HG02759 (cell line): ENCODE data around the gene LTBP2.

Experiments
- ATAC-seq: cut with Tn5 transposase; IDR thresholded peaks from one replicate; pipeline ENCODE4 v1.9.1; 2021; ENCODE audit warnings: mild to moderate bottlenecking, moderate library complexity; ENCODE audit not compliant: unreplicated experiment

The LTBP2 gene

DNA sequence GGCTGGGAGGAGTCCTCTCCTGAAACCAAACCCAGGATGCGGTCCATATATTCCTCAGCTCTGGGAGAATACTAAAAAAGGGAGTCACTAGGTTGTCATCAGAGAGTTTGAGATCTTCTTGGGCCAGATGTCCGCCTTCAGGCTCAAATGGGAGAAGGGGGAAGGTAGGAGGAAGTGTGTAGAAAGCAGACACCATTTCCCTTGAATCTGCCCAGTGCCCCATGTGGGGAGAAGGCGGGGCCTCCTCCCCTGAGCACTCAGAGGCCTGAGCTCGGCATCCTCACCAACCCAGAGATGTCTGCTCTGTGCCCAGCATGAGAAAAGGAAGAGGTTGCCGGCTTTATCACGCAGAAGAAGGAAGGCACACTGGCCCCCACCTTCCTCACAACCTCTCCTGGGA lies 37.3 kb downstream of the LTBP2 start:
- no peak for ATAC-seq

GRCh38 chr14:74574090-74574433 lies 38.0 kb downstream of the LTBP2 start:
- ATAC-seq: no peak

DNA sequence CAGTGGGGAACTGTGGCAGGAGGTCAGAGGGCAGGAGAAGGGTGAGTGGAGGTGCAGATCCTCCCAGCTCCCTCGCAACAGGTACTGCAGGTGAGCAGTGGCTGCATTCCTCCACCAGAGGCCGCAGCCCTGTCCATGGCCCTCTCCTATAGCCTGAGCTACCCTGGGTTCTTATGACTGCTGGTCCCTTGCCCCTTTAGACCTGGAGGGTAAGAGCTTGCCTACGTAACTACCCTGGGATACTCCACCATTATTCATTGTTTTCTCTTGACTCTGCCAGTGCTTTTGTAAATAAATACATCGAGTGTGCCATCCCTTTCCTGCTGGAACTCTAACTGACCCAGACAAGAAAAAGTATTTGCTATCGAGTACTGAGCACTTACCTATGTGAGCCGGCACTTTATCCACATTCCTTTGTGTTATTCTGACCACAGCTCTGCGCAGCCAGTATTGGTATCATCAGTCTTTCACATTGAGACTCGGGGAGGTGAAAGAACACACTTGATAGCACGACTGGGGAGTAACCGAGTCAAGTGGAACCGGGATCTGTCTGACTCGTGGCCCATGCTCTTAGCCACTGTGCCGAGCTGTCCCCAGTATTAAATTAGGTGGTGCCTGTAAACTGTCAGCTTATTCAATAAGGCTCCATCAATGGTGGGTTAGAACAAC lies 38.5 kb downstream of the LTBP2 start:
- no peak for ATAC-seq

DNA sequence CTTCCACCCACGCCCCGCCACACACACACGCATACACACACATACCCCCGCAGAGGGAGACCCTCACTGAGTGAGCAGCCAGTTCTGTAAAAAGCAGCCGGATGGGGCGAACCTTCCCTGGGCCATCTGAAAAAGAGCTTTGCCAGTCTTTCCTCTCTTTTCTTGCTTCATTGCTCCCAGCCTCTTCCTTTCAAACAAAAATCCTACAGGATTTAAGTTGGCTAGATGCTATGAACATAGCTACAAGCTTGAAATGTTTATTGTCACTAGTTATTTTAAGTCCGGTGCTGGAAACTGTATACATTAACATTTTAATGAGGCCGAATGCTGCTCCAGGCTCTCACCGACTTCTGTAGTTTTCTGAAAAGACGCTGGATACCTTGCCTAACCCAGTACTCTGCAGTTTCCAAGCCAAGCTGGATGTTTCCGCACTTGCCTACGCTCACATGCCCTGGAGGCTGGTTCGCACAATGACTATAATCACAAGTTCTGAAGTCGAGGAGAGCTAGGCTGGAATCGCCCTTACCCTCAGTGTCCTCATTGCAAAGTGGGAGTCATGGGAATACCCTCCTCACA lies 39.2 kb downstream of the LTBP2 start:
- ATAC-seq: no peak

DNA sequence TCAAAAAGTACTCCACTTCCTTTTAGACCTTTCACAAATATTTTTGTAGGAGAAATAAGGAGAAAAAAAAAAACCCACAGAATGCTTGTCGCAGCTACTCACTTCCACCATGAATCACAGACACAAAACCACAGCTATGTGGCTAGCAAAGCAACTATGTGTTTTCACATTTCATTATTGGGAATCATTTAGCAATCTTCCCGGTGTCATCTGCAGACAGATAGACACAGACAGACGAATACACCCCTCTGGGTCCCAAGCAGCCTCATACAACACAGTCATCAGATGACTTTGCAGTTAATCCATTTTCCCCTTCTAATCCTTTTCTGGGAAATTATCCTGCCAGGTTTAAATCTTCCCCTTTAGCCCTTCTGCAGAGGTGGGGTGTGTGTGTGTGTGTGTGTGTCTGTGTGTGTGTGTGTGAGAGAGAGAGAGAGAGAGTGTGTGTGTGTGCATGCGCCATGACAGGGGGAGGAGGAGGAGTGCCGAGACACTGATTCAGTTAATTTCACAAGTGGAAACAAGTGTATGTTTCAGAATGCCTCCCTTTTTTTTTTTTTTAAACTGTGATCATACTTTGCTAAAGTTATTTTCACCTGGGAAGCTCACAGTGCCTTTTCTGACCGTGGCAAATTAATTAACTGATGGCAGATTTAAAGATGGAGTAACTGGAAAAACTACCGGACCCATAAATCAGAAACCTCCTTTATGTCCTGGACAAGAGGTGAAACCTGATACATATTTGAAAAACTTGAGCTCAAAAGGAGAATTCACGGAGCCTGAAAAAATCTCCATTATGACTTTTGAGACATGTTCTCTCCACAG lies 39.9 kb downstream of the LTBP2 start:
- ATAC-seq: no peak

DNA sequence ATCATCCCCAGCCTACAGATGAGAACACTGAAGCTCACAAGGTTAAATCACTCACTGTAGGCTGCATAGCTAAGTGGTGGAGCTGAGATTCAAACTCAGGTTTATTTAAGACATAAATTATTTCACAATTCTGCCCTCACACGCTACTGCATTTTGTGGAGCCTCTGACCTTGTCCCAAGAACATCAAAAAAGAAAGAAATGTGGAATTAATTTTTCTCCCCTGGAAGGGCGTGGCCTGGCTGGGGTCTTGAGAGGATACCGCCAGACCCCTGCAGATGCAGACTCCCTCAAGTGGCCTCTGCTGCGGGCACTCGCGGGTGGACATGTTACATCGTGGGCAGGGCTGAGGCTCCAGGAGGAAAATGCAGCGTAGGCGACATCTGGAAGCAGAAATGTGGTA lies 40.6 kb downstream of the LTBP2 start:
- ATAC-seq: no peak

DNA sequence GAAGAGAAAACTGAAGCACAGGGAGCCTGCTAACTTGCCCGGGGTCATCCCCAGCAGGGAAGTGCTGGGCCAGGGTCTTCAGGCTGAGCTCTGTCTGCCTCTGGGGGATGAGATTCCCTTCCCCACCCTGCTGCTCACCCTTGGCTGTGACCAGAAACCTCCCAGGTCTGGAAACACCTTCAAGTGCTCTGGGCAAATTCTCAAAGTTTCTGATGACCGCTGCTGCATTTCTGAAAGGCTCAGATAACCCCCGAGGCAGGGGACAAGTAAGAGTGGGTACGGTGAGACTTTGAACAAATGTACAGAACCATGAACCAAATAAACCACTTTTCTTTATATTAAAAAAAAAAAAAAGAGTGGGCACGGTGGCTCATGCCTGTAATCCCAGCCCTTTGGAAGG lies 41.3 kb downstream of the LTBP2 start:
- ATAC-seq: no peak

DNA sequence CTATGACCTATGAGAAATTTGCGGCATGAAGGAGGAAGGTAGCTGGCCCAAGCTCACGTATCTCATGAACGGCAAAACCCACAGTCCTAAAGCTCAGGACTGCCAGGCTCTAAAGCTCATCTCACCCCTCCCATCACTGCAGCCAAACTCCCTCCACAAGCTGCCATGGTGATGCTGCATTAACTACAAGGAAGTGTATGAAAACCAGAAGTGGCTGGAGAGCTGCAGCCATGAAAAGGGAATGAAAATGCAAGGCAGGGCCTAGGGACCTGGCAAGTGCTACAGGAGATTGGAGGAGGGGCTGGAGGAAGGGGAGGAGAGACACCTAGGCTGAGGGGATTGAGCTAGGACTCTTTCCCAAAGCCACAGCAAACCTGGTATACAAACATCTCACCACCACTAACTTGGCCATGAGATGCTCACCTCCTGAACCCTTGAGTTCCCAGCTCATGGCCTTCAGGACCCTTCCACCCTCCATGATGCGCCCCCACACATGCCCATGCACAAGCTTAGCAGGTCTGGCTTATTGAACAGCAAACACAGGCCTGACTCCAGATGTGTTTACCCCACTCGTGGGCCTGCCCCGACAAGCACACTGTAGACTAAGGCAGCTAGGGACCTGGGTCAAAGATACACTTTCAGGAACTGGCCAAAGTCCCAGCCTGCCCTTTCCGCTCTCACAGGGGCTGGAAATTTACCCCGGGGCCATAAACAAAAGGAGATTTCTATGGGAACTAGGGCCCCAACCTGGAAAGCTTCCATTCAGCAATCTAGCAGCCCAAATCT lies 42.0 kb downstream of the LTBP2 start:
- ATAC-seq: no peak

DNA sequence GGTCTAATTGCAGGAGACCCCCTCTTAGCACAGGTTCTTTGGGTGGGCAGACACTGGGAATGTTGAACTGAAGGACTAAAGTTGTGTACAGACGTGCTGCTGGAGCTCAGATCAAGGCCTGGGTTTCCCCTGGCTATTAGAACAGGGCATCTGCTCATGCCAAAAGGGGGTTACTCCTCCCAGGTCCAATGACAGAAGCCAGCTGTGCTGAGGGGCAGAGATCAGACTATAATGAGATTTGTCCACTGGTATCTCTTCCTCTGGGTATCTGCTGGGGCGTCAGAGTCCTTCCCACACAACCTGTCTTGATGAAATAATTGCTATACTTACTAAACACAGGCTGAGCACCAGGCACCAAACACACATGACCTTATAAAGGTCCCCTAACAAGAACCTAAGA lies 42.6 kb downstream of the LTBP2 start:
- ATAC-seq: no peak

DNA sequence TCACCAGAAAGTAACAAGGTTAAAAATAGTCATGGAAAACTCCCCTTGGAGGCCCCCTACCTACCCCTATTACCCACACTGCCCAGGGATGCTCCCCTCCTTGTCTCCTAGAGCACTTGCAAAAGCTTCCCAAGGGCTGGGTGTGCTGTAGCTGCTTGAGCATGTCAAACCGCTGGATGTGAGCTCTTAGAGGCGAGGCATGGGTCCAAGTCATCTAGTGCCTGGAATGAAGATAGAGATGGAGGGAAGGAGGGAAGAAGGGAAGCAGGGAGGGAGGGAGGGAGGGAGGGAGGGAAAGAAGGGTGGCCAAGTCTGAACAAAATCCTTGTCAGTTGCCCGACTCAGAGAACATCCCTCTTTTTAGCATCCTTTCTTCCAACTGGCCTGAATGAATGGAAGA lies 43.1 kb downstream of the LTBP2 start:
- no peak for ATAC-seq

DNA sequence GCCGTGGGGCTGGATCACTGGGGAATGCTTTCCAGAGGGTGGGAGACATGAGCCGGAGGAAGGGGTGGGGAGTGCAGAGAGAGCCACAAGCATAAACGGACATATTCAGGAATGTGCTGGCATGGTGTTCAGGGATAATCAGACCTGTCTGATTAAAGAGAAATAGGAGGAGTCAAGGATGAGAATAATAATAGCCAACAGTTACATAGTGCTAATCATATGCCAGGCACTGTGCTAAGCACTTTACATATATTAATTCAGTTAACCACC lies 43.7 kb downstream of the LTBP2 start:
- ATAC-seq: no peak

- ATAC-seq: no peak
These were observed 44.2 kb downstream of the LTBP2 start for GRCh38 chr14:74567646-74568379.

- ATAC-seq: no peak
These were observed 44.8 kb downstream of the LTBP2 start for GRCh38 chr14:74567219-74567618.

- ATAC-seq: no peak
These were observed 45.6 kb downstream of the LTBP2 start for GRCh38 chr14:74566174-74567141.

DNA sequence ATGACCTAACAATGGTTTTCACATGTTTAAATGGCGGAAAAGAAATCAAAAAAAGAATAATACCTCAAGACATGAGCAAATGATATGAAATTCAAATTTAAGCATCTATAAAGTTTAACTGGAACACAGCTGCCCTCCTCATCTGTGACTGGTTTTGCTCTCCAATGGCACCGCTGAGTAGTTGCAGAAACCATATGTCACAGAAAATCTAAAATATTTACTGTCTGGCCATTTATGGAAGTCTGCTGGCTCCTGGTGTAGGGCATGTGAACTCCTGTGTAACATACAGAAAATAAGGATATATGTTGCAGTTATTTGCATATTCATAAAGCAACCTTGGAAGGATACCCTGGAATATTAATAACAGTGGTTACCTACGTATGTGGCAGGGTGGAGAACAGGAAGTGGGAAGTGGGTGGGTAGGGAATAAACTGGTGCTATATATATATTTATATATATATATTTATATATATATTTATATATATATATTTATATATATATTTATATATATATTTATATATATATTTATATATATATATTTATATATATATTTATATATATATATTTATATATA lies 48.4 kb downstream of the LTBP2 start:
- ATAC-seq: no peak

- no peak for ATAC-seq
These were observed 48.8 kb downstream of the LTBP2 start for GRCh38 chr14:74563233-74563585.

DNA sequence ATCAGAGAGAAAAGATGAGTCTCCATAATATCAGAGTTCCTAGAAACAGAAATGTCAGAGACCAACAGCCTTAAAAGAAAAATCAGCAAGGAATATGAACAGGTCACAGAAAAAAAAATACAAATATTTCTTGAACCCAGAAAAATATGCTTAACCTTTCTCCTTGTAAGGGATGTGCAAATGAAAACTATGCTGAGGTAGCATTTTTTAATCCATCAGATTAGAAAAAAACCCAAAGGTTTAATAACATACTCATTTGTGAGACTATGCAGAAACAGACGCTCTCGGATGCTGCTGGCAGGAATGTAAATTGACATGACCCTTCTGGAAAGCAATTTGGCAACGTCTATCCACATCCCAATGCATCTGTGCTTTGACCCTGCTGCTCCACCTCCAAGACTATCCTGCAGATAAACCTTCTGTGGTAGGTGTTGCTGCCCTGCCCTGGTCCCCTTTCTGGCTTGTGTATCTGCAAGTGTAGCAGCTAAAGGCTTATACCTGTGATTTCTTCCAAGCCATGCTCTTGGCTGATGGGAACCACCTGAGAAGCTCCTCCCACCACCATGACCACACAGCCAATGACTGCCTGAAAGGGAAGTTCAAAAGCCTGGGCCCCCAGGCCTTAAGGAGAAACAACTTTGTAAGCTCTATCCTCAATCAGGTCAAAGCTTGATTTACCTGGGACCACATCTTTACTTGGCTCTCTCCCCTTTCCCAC lies 49.4 kb downstream of the LTBP2 start:
- ATAC-seq: no peak

GRCh38 chr14:74558655-74559054 lies 53.4 kb downstream of the LTBP2 start:
- ATAC-seq: no peak

DNA sequence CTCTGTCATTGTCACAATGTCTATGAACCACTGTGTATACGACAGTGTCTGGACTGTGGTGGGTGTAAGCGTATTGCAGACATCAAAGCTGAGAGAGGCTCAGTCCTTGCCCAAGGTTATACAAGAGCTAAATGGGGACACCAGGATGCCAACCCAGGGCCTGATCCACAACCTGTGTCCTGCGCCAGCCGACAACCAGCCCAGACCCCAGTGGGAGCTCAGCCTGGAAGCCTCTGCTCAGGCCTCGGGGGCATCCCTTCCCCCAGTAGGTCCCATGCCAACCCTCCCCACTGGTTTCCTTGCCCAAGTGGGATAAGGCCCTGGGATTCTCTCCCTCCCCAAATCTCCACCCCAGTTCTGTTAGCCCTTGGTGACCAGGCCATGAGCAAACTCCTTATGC lies 54.3 kb downstream of the LTBP2 start:
- no peak for ATAC-seq
